ENCODE results near the gene TUSC2. TPM values are rescaled to one million over a fixed set of nuclear protein-coding genes. Genes with fewer than 3 reads are reported as not detected.

Gene TUSC2
- total and polyA plus RNA-seq, 5 donors from 2014 or later, result 17.5 to 55.6 (median 45.9) TPM

GRCh38 chr3:50352781-50353180 lies 24.8 kb upstream of the TUSC2 start:
- peaks cover 20% of the 10 kb centered on the region for H3K36me3 Mint-ChIP-seq
- H3K27ac ChIP-seq (ENCODE audit: insufficient read depth, low read length, poor library complexity, severe bottlenecking), result peak overlapping the region; percentile 26
- H3K27me3 Mint-ChIP-seq, result no peaks in the 10 kb centered on the region
- peak overlapping the region in 1 of 3 donors; percentile 20 for H3K27ac Mint-ChIP-seq
- peak overlapping the region; percentile 13 to 84 (median 47) for H3K4me3 Mint-ChIP-seq
- no peaks in the 10 kb centered on the region for H3K27me3 ChIP-seq (ENCODE audit: control insufficient read depth, insufficient read depth, low read length)
- peaks cover 0 to 88% (median 48%) of the 10 kb centered on the region in 4 donors for H3K4me1 Mint-ChIP-seq
- ATAC-seq (ENCODE audit: low read depth in 2 of 2), result no peak
- peaks cover 51% of the 10 kb centered on the region for H3K4me1 ChIP-seq (ENCODE audit: control insufficient read depth, insufficient read depth, low read length, poor library complexity, severe bottlenecking)
- H3K9me3 Mint-ChIP-seq, result no peaks in the 10 kb centered on the region
- H3K9me3 ChIP-seq (ENCODE audit: control insufficient read depth in 2 of 2, low read length in 2 of 2), result no peaks in the 10 kb centered on the region
- no peak overlapping the region for H3K4me3 ChIP-seq (ENCODE audit: low read depth, low read length)
- peak in 1 of 3 donors; percentile 41 for DNase-seq
- H3K36me3 ChIP-seq (ENCODE audit: control insufficient read depth, insufficient read depth, low read length), result peaks cover 51% of the 10 kb centered on the region

GRCh38 chr3:50351323-50351697 lies 23.3 kb upstream of the TUSC2 start:
- H3K27me3 Mint-ChIP-seq, result no peaks in the 10 kb centered on the region
- H3K27ac Mint-ChIP-seq, result peak overlapping the region; percentile 98 to 99 (median 99)
- peaks cover 47% of the 10 kb centered on the region for H3K4me1 ChIP-seq (ENCODE audit: control insufficient read depth, insufficient read depth, low read length, poor library complexity, severe bottlenecking)
- no peaks in the 10 kb centered on the region for H3K9me3 Mint-ChIP-seq
- DNase-seq (no peak), ATAC-seq (ENCODE audit: low read depth in 2 of 2) (no peak)
- H3K36me3 Mint-ChIP-seq, result peaks cover 16% of the 10 kb centered on the region
- H3K27me3 ChIP-seq (ENCODE audit: control insufficient read depth, insufficient read depth, low read length), result no peaks in the 10 kb centered on the region
- H3K4me3 Mint-ChIP-seq, result peak overlapping the region; percentile 91 to 97 (median 96)
- no peaks in the 10 kb centered on the region for H3K9me3 ChIP-seq (ENCODE audit: control insufficient read depth in 2 of 2, low read length in 2 of 2)
- H3K4me3 ChIP-seq (ENCODE audit: low read depth, low read length), result peak overlapping the region; percentile 83
- H3K4me1 Mint-ChIP-seq, result peaks cover 5 to 87% (median 44%) of the 10 kb centered on the region in 4 donors
- peak overlapping the region; percentile 93 for H3K27ac ChIP-seq (ENCODE audit: insufficient read depth, low read length, poor library complexity, severe bottlenecking)
- peaks cover 50% of the 10 kb centered on the region for H3K36me3 ChIP-seq (ENCODE audit: control insufficient read depth, insufficient read depth, low read length)

GRCh38 chr3:50350527-50351322 lies 22.7 kb upstream of the TUSC2 start, which contains the start of the genes CYB561D2 and NPRL2:
Gene CYB561D2 (plus strand): TSS chr3:50350862. CDS start chr3:50351434, 572 bp downstream.
Gene NPRL2 (minus strand): TSS chr3:50350775. CDS start chr3:50350652, 123 bp downstream.
- Histone ChIP-seq H3K9me3 (ENCODE audit: control insufficient read depth in 2 of 2, low read length in 2 of 2) (no peaks in the 10 kb centered on the region), H3K27me3 (ENCODE audit: control insufficient read depth, insufficient read depth, low read length) (no peaks in the 10 kb centered on the region), H3K4me1 (ENCODE audit: control insufficient read depth, insufficient read depth, low read length, poor library complexity, severe bottlenecking) (peaks cover 46% of the 10 kb centered on the region), H3K27ac (ENCODE audit: insufficient read depth, low read length, poor library complexity, severe bottlenecking) (peak within 1 kb of the TSS; percentile 93), H3K4me3 (ENCODE audit: low read depth, low read length) (peak within 1 kb of the TSS; percentile 83), H3K36me3 (ENCODE audit: control insufficient read depth, insufficient read depth, low read length) (peaks cover 45% of the 10 kb centered on the region)
- Mint-ChIP-seq H3K27ac (peak within 1 kb of the TSS; percentile 98 to 99 (median 99)), H3K27me3 (no peaks in the 10 kb centered on the region), H3K36me3 (peaks cover 16% of the 10 kb centered on the region), H3K4me3 (peak within 1 kb of the TSS; percentile 91 to 97 (median 96)), H3K4me1 (peaks cover 5 to 87% (median 44%) of the 10 kb centered on the region in 4 donors), H3K9me3 (no peaks in the 10 kb centered on the region)
- peak; percentile 86 to 87 for ATAC-seq (ENCODE audit: low read depth in 2 of 2)
- peak; percentile 98 to 99 (median 99) for DNase-seq

GRCh38 chr3:50350213-50350526 lies 22.1 kb upstream of the TUSC2 start:
- H3K27ac Mint-ChIP-seq, result peak overlapping the region; percentile 98 to 99 (median 99)

GRCh38 chr3:50347187-50347813 lies 19.3 kb upstream of the TUSC2 start:
- no peak overlapping the region for H3K4me3 ChIP-seq (ENCODE audit: low read depth, low read length)
- H3K9me3 ChIP-seq (ENCODE audit: control insufficient read depth in 2 of 2, low read length in 2 of 2), result no peaks in the 10 kb centered on the region
- H3K4me3 Mint-ChIP-seq, result peak overlapping the region; percentile 53 to 89 (median 61)
- H3K36me3 ChIP-seq (ENCODE audit: control insufficient read depth, insufficient read depth, low read length), result peaks cover 13% of the 10 kb centered on the region
- H3K27ac Mint-ChIP-seq, result peak overlapping the region; percentile 56 to 79 (median 69)
- H3K27ac ChIP-seq (ENCODE audit: insufficient read depth, low read length, poor library complexity, severe bottlenecking), result peak overlapping the region; percentile 60
- peaks cover 4% of the 10 kb centered on the region for H3K36me3 Mint-ChIP-seq
- ATAC-seq (ENCODE audit: low read depth in 2 of 2) (peak; percentile 24 to 26), DNase-seq (peak; percentile 73 to 88 (median 82))
- H3K27me3 Mint-ChIP-seq, result no peaks in the 10 kb centered on the region
- no peaks in the 10 kb centered on the region for H3K9me3 Mint-ChIP-seq
- no peaks in the 10 kb centered on the region for H3K27me3 ChIP-seq (ENCODE audit: control insufficient read depth, insufficient read depth, low read length)
- H3K4me1 ChIP-seq (ENCODE audit: control insufficient read depth, insufficient read depth, low read length, poor library complexity, severe bottlenecking), result peaks cover 52% of the 10 kb centered on the region
- peaks cover 5 to 84% (median 38%) of the 10 kb centered on the region in 4 donors for H3K4me1 Mint-ChIP-seq

More at GRCh38 chr3:50350213-50350526, 22.1 kb upstream of the TUSC2 start:
- H3K4me1 Mint-ChIP-seq, result peaks cover 5 to 85% (median 42%) of the 10 kb centered on the region in 4 donors
- Histone ChIP-seq H3K36me3 (ENCODE audit: control insufficient read depth, insufficient read depth, low read length) (peaks cover 40% of the 10 kb centered on the region), H3K27ac (ENCODE audit: insufficient read depth, low read length, poor library complexity, severe bottlenecking) (peak overlapping the region; percentile 93), H3K4me1 (ENCODE audit: control insufficient read depth, insufficient read depth, low read length, poor library complexity, severe bottlenecking) (peaks cover 48% of the 10 kb centered on the region), H3K4me3 (ENCODE audit: low read depth, low read length) (peak overlapping the region; percentile 81), H3K9me3 (ENCODE audit: control insufficient read depth in 2 of 2, low read length in 2 of 2) (no peaks in the 10 kb centered on the region), H3K27me3 (ENCODE audit: control insufficient read depth, insufficient read depth, low read length) (no peaks in the 10 kb centered on the region)
- H3K27me3 Mint-ChIP-seq, result no peaks in the 10 kb centered on the region
- no peaks in the 10 kb centered on the region for H3K9me3 Mint-ChIP-seq
- H3K36me3 Mint-ChIP-seq, result peaks cover 13% of the 10 kb centered on the region
- DNase-seq, result no peak
- ATAC-seq (ENCODE audit: low read depth in 2 of 2), result no peak
- peak overlapping the region; percentile 91 to 97 (median 96) for H3K4me3 Mint-ChIP-seq

- Mint-ChIP-seq H3K4me1 (peaks cover 5 to 79% (median 38%) of the 10 kb centered on the region in 4 donors), H3K4me3 (peak within 1 kb of the TSS; percentile 27 to 89 (median 70)), H3K27ac (peak within 1 kb of the TSS; percentile 23 to 89 (median 62)), H3K9me3 (no peaks in the 10 kb centered on the region), H3K27me3 (no peaks in the 10 kb centered on the region), H3K36me3 (peaks cover 4% of the 10 kb centered on the region)
- Histone ChIP-seq H3K27me3 (ENCODE audit: control insufficient read depth, insufficient read depth, low read length) (no peaks in the 10 kb centered on the region), H3K4me3 (ENCODE audit: low read depth, low read length) (peak within 1 kb of the TSS; percentile 37), H3K27ac (ENCODE audit: insufficient read depth, low read length, poor library complexity, severe bottlenecking) (no peak within 1 kb of the TSS), H3K9me3 (ENCODE audit: control insufficient read depth in 2 of 2, low read length in 2 of 2) (no peaks in the 10 kb centered on the region), H3K4me1 (ENCODE audit: control insufficient read depth, insufficient read depth, low read length, poor library complexity, severe bottlenecking) (peaks cover 54% of the 10 kb centered on the region), H3K36me3 (ENCODE audit: control insufficient read depth, insufficient read depth, low read length) (peaks cover 13% of the 10 kb centered on the region)
- DNase-seq, result peak; percentile 72 to 77 (median 74)
- peak in 1 of 2 donors; percentile 22 for ATAC-seq (ENCODE audit: low read depth in 2 of 2)
These were observed 17.7 kb upstream of the TUSC2 start, which contains the start of gene ZMYND10 for GRCh38 chr3:50345586-50346234. Gene ZMYND10 (minus strand): TSS chr3:50345732. CDS start chr3:50345579, 153 bp downstream.

GRCh38 chr3:50345008-50345407 lies 17.0 kb upstream of the TUSC2 start:
- peaks cover 56% of the 10 kb centered on the region for H3K4me1 ChIP-seq (ENCODE audit: control insufficient read depth, insufficient read depth, low read length, poor library complexity, severe bottlenecking)
- Mint-ChIP-seq H3K4me1 (peaks cover 5 to 75% (median 33%) of the 10 kb centered on the region in 4 donors), H3K36me3 (peaks cover 4% of the 10 kb centered on the region), H3K27ac (peak overlapping the region in 1 of 3 donors; percentile 63), H3K4me3 (no peak overlapping the region), H3K9me3 (no peaks in the 10 kb centered on the region), H3K27me3 (no peaks in the 10 kb centered on the region)
- peaks cover 13% of the 10 kb centered on the region for H3K36me3 ChIP-seq (ENCODE audit: control insufficient read depth, insufficient read depth, low read length)
- H3K9me3 ChIP-seq (ENCODE audit: control insufficient read depth in 2 of 2, low read length in 2 of 2), result no peaks in the 10 kb centered on the region
- DNase-seq (no peak), ATAC-seq (ENCODE audit: low read depth in 2 of 2) (no peak)
- no peaks in the 10 kb centered on the region for H3K27me3 ChIP-seq (ENCODE audit: control insufficient read depth, insufficient read depth, low read length)
- H3K4me3 ChIP-seq (ENCODE audit: low read depth, low read length), result no peak overlapping the region
- H3K27ac ChIP-seq (ENCODE audit: insufficient read depth, low read length, poor library complexity, severe bottlenecking), result no peak overlapping the region

Data from CD4-positive, CD25-positive, alpha-beta regulatory T cell (primary cell).